ENCODE results near the gene TOP3B. TPM values are rescaled to one million over a fixed set of nuclear protein-coding genes. Genes with fewer than 3 reads are reported as not detected.

TOP3B gene
- total and polyA plus RNA-seq, 2 donors: 17.4 to 18.4 TPM

DNA sequence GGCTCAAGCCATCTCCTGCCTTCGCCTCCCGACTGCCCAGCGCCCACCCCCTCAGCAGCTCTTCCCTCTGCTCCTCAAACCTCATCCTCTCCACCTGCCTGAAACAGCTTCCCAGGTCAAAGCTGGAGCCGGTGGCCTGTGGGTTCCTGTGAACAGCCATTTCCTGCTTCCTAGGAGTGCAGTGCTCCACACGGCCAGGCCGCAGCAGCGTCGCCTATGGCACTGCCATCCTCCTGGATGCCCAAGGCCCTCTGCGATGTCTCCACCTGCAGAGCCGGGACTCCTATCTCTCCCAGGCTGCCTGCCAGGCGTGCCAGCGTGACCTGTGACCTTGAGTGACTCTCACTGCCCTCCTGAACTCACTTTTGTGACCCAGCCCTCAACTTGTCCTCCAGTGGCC, 54.5 kb downstream of the TOP3B start:
- Histone ChIP-seq H3K27me3 (ENCODE audit: control insufficient read depth in 2 of 2, insufficient read depth in 1 of 2, low read length in 1 of 2) (no peaks in the 10 kb centered on the region), H3K27ac (ENCODE audit: low read depth in 1 of 2, low read length in 1 of 2) (no peak overlapping the region), H3K9me3 (ENCODE audit: control insufficient read depth in 2 of 2, insufficient read depth in 1 of 2, low read length in 1 of 2) (no peaks in the 10 kb centered on the region), H3K36me3 (ENCODE audit: control insufficient read depth in 2 of 2, insufficient read depth in 2 of 2, low read length in 1 of 2) (peaks cover 9 to 16% of the 10 kb centered on the region in 2 donors), H3K4me1 (ENCODE audit: control insufficient read depth in 2 of 2, insufficient read depth in 2 of 2, low read length in 2 of 2) (peaks cover 0 to 3% of the 10 kb centered on the region in 2 donors), H3K4me3 (ENCODE audit: low read length in 2 of 2) (no peak overlapping the region)
- no peak for DNase-seq (ENCODE audit: low read depth in 6 of 9, low spot score in 9 of 9)
- 93% methylated on average over 12 of the region's 12 CpGs for WGBS

DNA sequence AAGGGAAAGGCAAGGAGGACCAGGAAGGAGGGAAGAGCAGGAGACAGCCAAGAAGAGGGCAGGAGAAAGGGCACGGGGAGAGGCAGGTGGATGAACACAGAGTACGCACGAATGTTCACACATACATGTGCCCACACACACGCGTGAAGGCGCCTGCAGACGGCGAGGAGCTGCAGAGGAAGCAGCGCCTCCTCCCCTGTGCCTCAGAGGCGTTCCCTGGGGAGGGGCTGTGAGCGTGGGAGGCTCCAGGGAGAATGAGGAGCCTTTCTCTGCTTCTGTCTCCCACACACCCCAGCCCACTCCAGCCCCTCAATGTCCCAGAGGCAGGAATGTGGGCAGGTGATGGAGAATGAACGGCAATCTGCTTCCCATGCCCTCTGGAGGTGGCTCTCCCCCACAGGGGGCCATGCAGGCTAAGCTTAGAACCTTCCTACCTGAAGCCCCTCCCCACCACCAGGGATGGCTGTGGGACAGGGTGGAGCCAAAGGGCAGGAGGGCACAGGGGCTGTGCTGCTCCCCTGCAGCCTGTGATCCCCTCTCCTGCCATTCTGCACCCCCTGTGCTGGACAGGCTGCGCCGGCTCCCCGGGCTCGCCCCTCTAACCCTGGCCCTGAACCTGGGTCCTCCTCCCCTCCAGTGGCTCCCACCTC, 55.3 kb downstream of the TOP3B start:
- H3K4me3 ChIP-seq (ENCODE audit: low read length in 2 of 2): no peak overlapping the region
- peaks cover 0 to 3% of the 10 kb centered on the region in 2 donors for H3K4me1 ChIP-seq (ENCODE audit: control insufficient read depth in 2 of 2, insufficient read depth in 2 of 2, low read length in 2 of 2)
- WGBS: 94% methylated on average over 16 of the region's 16 CpGs
- no peaks in the 10 kb centered on the region for H3K9me3 ChIP-seq (ENCODE audit: control insufficient read depth in 2 of 2, insufficient read depth in 1 of 2, low read length in 1 of 2)
- no peak overlapping the region for H3K27ac ChIP-seq (ENCODE audit: low read depth in 1 of 2, low read length in 1 of 2)
- H3K36me3 ChIP-seq (ENCODE audit: control insufficient read depth in 2 of 2, insufficient read depth in 2 of 2, low read length in 1 of 2): peaks cover 7 to 9% of the 10 kb centered on the region in 2 donors
- DNase-seq (ENCODE audit: low read depth in 6 of 9, low spot score in 9 of 9): no peak
- H3K27me3 ChIP-seq (ENCODE audit: control insufficient read depth in 2 of 2, insufficient read depth in 1 of 2, low read length in 1 of 2): no peaks in the 10 kb centered on the region

- peaks cover 0 to 3% of the 10 kb centered on the region in 2 donors for H3K4me1 ChIP-seq (ENCODE audit: control insufficient read depth in 2 of 2, insufficient read depth in 2 of 2, low read length in 2 of 2)
- 95% methylated on average over 4 of the region's 4 CpGs for WGBS
- DNase-seq (ENCODE audit: low read depth in 6 of 9, low spot score in 9 of 9): no peak
- no peaks in the 10 kb centered on the region for H3K9me3 ChIP-seq (ENCODE audit: control insufficient read depth in 2 of 2, insufficient read depth in 1 of 2, low read length in 1 of 2)
- H3K27ac ChIP-seq (ENCODE audit: low read depth in 1 of 2, low read length in 1 of 2): no peak overlapping the region
- H3K27me3 ChIP-seq (ENCODE audit: control insufficient read depth in 2 of 2, insufficient read depth in 1 of 2, low read length in 1 of 2): no peaks in the 10 kb centered on the region
- peaks cover 7 to 9% of the 10 kb centered on the region in 2 donors for H3K36me3 ChIP-seq (ENCODE audit: control insufficient read depth in 2 of 2, insufficient read depth in 2 of 2, low read length in 1 of 2)
- H3K4me3 ChIP-seq (ENCODE audit: low read length in 2 of 2): no peak overlapping the region
These were observed 55.9 kb downstream of the TOP3B start for GRCh38 chr22:21926728-21927127.

GRCh38 chr22:21923163-21923561, 59.4 kb downstream of the TOP3B start:
- Histone ChIP-seq H3K4me1 (ENCODE audit: control insufficient read depth in 2 of 2, insufficient read depth in 2 of 2, low read length in 2 of 2) (no peaks in the 10 kb centered on the region), H3K9me3 (ENCODE audit: control insufficient read depth in 2 of 2, insufficient read depth in 1 of 2, low read length in 1 of 2) (no peaks in the 10 kb centered on the region), H3K27ac (ENCODE audit: low read depth in 1 of 2, low read length in 1 of 2) (no peak overlapping the region), H3K27me3 (ENCODE audit: control insufficient read depth in 2 of 2, insufficient read depth in 1 of 2, low read length in 1 of 2) (no peaks in the 10 kb centered on the region), H3K36me3 (ENCODE audit: control insufficient read depth in 2 of 2, insufficient read depth in 2 of 2, low read length in 1 of 2) (peaks cover 2 to 5% of the 10 kb centered on the region in 2 donors), H3K4me3 (ENCODE audit: low read length in 2 of 2) (no peak overlapping the region)
- no peak for DNase-seq (ENCODE audit: low read depth in 6 of 9, low spot score in 9 of 9)
- WGBS: 97% methylated on average over 21 of the region's 21 CpGs

DNA sequence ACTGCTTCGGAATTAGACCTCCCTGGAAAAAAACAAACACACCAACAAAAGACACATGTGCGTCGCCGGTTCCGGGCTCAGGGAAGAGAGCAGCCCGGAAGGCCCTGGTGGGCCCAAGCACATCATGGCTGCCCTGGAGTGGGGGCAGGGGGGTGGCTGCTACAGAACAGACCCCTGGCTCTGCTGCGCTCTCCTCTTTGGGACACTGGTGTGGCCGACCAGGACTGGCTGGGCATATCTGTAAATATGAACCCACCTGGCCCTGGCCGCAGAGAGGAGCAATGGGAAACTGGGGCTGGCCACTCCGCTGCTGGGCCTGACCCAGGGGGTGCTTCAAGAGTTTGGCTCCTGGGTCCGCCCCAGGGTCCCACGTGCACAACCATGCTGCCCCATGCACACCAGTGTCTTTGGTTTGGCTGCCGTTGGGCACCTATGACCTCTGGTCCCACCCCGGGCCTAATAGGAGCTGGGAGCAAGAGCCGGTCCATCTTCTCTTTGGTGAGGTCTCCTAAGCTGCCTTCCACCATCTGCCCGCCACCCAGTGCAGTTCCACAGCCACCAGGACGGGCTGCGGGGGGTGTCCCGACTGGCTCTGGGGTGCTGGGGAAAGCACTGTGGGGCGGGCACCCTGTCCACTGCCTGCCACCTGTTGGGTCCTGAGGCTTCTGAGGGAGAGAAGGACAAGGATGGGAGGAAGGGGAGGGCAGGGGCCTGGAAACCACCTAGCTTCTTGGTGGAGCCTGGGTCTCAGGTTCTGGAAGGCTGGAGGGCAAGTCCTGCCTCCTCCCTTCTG, 60.0 kb downstream of the TOP3B start:
- Histone ChIP-seq H3K36me3 (ENCODE audit: control insufficient read depth in 2 of 2, insufficient read depth in 2 of 2, low read length in 1 of 2) (peaks cover 2 to 5% of the 10 kb centered on the region in 2 donors), H3K4me1 (ENCODE audit: control insufficient read depth in 2 of 2, insufficient read depth in 2 of 2, low read length in 2 of 2) (no peaks in the 10 kb centered on the region), H3K27ac (ENCODE audit: low read depth in 1 of 2, low read length in 1 of 2) (no peak overlapping the region), H3K27me3 (ENCODE audit: control insufficient read depth in 2 of 2, insufficient read depth in 1 of 2, low read length in 1 of 2) (no peaks in the 10 kb centered on the region), H3K9me3 (ENCODE audit: control insufficient read depth in 2 of 2, insufficient read depth in 1 of 2, low read length in 1 of 2) (no peaks in the 10 kb centered on the region), H3K4me3 (ENCODE audit: low read length in 2 of 2) (no peak overlapping the region)
- 97% methylated on average over 20 of the region's 20 CpGs for WGBS
- no peak for DNase-seq (ENCODE audit: low read depth in 6 of 9, low spot score in 9 of 9)

GRCh38 chr22:21921729-21922128, 60.9 kb downstream of the TOP3B start:
- Histone ChIP-seq H3K27me3 (ENCODE audit: control insufficient read depth in 2 of 2, insufficient read depth in 1 of 2, low read length in 1 of 2) (no peaks in the 10 kb centered on the region), H3K4me3 (ENCODE audit: low read length in 2 of 2) (no peak overlapping the region), H3K9me3 (ENCODE audit: control insufficient read depth in 2 of 2, insufficient read depth in 1 of 2, low read length in 1 of 2) (no peaks in the 10 kb centered on the region), H3K36me3 (ENCODE audit: control insufficient read depth in 2 of 2, insufficient read depth in 2 of 2, low read length in 1 of 2) (peaks cover 2 to 5% of the 10 kb centered on the region in 2 donors), H3K4me1 (ENCODE audit: control insufficient read depth in 2 of 2, insufficient read depth in 2 of 2, low read length in 2 of 2) (no peaks in the 10 kb centered on the region), H3K27ac (ENCODE audit: low read depth in 1 of 2, low read length in 1 of 2) (no peak overlapping the region)
- no peak for DNase-seq (ENCODE audit: low read depth in 6 of 9, low spot score in 9 of 9)
- 97% methylated on average over 8 of the region's 8 CpGs for WGBS

GRCh38 chr22:21921184-21921721, 61.3 kb downstream of the TOP3B start:
- DNase-seq (ENCODE audit: low read depth in 6 of 9, low spot score in 9 of 9): no peak
- peaks cover 2 to 5% of the 10 kb centered on the region in 2 donors for H3K36me3 ChIP-seq (ENCODE audit: control insufficient read depth in 2 of 2, insufficient read depth in 2 of 2, low read length in 1 of 2)
- H3K27me3 ChIP-seq (ENCODE audit: control insufficient read depth in 2 of 2, insufficient read depth in 1 of 2, low read length in 1 of 2): no peaks in the 10 kb centered on the region
- no peak overlapping the region for H3K27ac ChIP-seq (ENCODE audit: low read depth in 1 of 2, low read length in 1 of 2)
- H3K4me1 ChIP-seq (ENCODE audit: control insufficient read depth in 2 of 2, insufficient read depth in 2 of 2, low read length in 2 of 2): no peaks in the 10 kb centered on the region
- 94% methylated on average over 13 of the region's 13 CpGs for WGBS
- no peak overlapping the region for H3K4me3 ChIP-seq (ENCODE audit: low read length in 2 of 2)
- H3K9me3 ChIP-seq (ENCODE audit: control insufficient read depth in 2 of 2, insufficient read depth in 1 of 2, low read length in 1 of 2): no peaks in the 10 kb centered on the region

DNA sequence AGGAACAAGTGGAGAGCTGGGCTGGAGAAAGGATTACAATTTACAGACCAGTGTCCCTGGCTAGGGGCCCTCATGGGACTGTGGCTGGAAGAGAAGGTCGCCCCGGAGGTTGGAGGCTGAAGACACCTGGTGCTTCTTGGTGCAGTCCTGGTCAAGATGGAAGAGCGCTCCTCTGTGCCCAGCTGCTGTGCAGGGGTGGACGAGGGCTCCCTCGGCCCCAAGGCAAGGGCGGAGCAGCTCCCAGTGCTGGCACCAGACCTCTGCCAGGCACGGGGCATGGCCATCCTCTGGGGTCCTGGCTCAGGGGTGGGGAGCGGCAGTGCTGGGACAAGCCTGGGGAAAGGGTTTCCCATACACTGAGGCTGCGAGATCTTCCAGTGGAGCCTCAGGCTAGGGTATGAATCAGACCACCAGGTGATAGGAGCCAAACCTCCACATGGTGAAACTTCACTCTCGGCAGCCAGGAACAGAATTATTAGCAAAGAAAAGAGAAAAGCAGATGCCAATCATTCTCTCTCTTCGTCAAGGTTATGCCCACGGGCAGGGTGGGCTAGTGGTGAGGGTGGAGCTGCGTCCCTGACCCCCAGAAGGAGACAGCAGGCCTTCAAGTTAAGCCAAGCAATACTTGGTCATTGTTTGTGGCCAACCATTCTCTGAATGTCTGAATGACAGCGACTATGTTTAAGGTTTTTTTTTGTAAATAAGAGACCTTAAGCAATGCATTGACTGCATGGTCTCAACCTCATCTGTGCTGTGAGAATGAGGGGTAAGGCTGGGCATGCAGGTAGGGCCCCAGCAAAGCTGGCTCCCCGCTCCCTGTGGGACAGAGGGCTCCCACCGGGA, 62.0 kb downstream of the TOP3B start:
- 96% methylated on average over 16 of the region's 16 CpGs for WGBS
- Histone ChIP-seq H3K4me1 (ENCODE audit: control insufficient read depth in 2 of 2, insufficient read depth in 2 of 2, low read length in 2 of 2) (no peaks in the 10 kb centered on the region), H3K9me3 (ENCODE audit: control insufficient read depth in 2 of 2, insufficient read depth in 1 of 2, low read length in 1 of 2) (no peaks in the 10 kb centered on the region), H3K27ac (ENCODE audit: low read depth in 1 of 2, low read length in 1 of 2) (no peak overlapping the region), H3K4me3 (ENCODE audit: low read length in 2 of 2) (no peak overlapping the region), H3K27me3 (ENCODE audit: control insufficient read depth in 2 of 2, insufficient read depth in 1 of 2, low read length in 1 of 2) (no peaks in the 10 kb centered on the region), H3K36me3 (ENCODE audit: control insufficient read depth in 2 of 2, insufficient read depth in 2 of 2, low read length in 1 of 2) (peaks cover 2 to 5% of the 10 kb centered on the region in 2 donors)
- no peak for DNase-seq (ENCODE audit: low read depth in 6 of 9, low spot score in 9 of 9)
